Measurements from ENCODE around the gene CCDC187.

GRCh38 chr9:136259517-136259813 lies 44.4 kb downstream of the CCDC187 start:
- TF ChIP-seq CTCF (conservative IDR thresholded peaks at IDR 0.05), result no peak
- no peak for TF ChIP-seq ZFX (IDR thresholded peaks at IDR 0.05)
